Hepatocyte (in vitro differentiated cells): Measurements from ENCODE around the gene WNT4.

ENCODE experiments used
- EZH2 ChIP-seq: fragments of 200-600 bp; sonication (generic); IDR thresholded peaks from 2 replicates; pipeline ENCODE4 v1.6.1; 2016; ENCODE audit warnings: antibody characterized with exemption, mild to moderate bottlenecking, borderline replicate concordance
- EZH2phosphoT487 ChIP-seq: fragments of 200-600 bp; sonication (generic); IDR thresholded peaks from one replicate; pipeline ENCODE4 v1.6.1; 2018; ENCODE audit warnings: antibody characterized with exemption, mild to moderate bottlenecking, low read depth, moderate library complexity; ENCODE audit not compliant: unreplicated experiment, severe bottlenecking
- TF ChIP-seq, protein P1 (sequence below): fragments of 200-600 bp; sonication (generic); IDR thresholded peaks from 2 replicates; pipeline ENCODE4 v1.5.1; 2016; ENCODE audit warnings: antibody characterized with exemption, mild to moderate bottlenecking; ENCODE audit not compliant: poor library complexity

DNA sequence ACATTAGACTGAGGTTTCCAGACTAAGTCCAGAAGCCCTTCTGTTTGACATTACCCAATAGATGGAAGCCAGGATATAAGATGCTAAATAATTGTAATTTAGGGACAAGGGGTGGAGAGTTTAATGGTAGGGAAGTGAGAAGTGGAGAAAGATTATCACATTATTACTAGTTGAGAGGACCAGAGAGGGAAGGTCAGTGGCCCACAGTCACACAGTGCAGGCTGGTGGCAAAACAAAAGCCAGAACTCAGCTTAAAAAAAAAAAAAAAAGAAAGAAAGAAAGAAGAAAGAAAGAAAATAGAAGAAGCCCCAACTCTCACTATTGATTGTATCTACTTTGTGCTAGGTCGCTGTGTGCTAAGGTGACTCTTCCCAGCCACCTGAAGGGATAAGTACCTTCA, 41.6 kb upstream of the WNT4 start:
- TF ChIP-seq, protein P1, sequence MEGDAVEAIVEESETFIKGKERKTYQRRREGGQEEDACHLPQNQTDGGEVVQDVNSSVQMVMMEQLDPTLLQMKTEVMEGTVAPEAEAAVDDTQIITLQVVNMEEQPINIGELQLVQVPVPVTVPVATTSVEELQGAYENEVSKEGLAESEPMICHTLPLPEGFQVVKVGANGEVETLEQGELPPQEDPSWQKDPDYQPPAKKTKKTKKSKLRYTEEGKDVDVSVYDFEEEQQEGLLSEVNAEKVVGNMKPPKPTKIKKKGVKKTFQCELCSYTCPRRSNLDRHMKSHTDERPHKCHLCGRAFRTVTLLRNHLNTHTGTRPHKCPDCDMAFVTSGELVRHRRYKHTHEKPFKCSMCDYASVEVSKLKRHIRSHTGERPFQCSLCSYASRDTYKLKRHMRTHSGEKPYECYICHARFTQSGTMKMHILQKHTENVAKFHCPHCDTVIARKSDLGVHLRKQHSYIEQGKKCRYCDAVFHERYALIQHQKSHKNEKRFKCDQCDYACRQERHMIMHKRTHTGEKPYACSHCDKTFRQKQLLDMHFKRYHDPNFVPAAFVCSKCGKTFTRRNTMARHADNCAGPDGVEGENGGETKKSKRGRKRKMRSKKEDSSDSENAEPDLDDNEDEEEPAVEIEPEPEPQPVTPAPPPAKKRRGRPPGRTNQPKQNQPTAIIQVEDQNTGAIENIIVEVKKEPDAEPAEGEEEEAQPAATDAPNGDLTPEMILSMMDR = no peak
- TF ChIP-seq EZH2phosphoT487 (no peak), EZH2 (no peak)
